NCI-H446 treated with DMSO at 0.1 percent for 48 hours (cell line): ENCODE results near the gene VMP1.
"Not testable (repeated sequence)": the region's sequence is repeated elsewhere in the genome, so short reads cannot be mapped to it uniquely, and the experiment has no call there.

ENCODE experiments used
- DNase-seq: peaks from one replicate; lab custom pipeline; 2025; lab: John Stamatoyannopoulos, UW

Gene VMP1

GRCh38 chr17:59814276-59814675 lies 106.8 kb downstream of the VMP1 start:
- DNase-seq = no peak

GRCh38 chr17:59814685-59815084 lies 107.2 kb downstream of the VMP1 start:
- DNase-seq = no peak

DNA sequence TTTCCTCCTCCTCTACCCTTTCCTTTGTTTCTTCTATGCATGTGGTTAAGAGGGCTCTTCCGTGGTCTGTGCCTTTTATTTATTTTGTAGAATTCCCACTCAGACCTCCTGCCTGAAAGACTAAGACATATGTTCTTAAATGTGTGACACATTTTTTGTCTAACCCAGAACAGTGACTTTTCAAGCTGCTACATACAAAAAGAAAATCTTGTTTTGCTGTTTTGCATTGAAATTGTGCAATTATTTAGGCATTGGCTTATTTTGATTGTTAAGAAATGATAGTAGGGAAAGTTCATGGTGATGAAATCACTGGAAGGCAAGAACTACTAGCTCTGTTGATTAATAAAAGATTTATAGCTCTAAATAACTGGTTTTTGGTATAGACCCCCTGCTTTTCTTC lies 108.5 kb downstream of the VMP1 start:
- no peak for DNase-seq

DNA sequence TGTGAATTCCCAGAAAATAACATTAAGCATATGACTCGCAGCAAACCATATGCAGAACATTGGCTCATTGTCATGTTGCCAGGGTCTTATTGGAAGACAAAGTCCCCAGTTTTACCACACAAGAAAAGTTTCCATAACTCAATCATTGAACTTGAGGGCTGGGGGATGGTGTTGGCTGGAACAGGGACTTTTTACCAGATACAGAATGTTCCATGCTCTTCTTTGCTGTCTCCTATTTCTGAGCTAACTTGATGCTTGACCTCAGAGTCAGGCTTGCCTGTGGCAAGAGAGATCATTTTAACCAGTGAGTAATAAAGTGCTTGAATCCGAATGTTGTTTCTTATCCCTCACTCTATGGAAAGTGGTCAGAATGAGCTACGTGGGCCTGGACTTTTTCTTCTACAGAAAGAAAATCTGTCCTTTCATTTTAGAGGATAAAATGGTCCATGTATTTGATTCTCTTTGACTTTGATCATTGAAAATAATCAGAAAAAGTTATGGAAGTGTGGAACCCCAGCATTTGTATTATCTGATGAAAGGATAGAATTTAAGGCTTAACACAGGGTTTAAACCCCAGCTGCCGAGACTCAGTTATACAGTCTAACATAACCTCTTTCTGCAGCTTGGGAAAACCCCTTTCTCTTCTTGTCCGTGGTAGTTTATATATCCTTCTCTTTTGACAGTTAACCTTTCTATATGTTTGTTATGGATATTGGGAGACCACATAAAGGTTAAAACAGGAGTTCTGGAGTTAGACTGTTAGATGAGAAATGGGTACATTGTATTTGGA lies 118.3 kb downstream of the VMP1 start:
- DNase-seq = no peak

DNA sequence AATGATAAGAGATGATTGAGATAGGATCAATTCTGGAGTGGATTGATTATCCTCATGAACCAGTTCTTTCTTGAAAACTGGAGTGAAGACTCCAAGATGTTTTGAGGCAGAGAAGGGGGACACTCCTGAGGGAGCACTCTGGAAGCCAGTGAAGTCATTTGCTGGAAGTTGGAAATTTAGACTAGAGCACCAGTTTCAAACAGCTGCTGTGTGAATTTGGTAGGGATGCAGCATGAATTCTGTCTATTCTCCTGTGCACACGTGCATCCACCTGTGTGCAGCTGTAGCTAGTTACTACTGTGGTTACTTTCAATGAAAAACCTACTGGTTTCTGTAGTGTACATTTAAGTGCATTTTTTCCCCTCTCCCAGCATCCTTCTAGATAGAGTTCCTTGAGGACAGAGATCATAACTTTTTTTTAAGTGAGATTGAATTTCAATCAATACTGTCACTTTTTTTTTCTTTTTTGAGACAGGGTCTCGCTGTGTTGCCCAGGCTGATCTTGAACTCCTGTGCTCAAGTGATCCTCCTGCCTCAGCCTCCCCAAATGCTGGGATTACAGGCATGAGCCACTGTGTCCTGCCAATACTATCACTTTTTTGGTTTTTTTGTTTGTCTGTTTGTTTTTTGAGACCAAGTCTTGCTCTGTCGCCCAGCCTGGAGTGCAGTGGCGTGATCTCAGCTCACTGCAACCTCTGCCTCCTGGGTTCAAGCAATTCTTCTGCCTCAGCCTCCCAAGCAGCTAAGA lies 119.4 kb downstream of the VMP1 start:
- DNase-seq = no peak

GRCh38 chr17:59827721-59828477 lies 120.4 kb downstream of the VMP1 start:
- no peak for DNase-seq

DNA sequence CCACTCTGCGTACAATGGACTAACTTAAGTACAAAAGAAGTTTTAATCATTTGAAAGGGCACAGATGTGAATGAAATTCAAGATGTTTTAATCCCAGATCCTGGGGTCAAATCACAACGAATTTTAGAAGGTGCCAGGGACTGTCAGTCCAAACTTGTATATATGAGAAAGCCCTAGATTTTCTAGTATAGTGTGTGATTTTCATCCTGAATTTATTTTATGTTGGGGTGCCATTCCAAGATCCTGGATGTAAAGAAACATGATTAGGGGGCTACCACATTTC lies 121.0 kb downstream of the VMP1 start:
- no peak for DNase-seq

GRCh38 chr17:59828819-59829216 lies 121.4 kb downstream of the VMP1 start:
- not testable (repeated sequence) for DNase-seq

DNA sequence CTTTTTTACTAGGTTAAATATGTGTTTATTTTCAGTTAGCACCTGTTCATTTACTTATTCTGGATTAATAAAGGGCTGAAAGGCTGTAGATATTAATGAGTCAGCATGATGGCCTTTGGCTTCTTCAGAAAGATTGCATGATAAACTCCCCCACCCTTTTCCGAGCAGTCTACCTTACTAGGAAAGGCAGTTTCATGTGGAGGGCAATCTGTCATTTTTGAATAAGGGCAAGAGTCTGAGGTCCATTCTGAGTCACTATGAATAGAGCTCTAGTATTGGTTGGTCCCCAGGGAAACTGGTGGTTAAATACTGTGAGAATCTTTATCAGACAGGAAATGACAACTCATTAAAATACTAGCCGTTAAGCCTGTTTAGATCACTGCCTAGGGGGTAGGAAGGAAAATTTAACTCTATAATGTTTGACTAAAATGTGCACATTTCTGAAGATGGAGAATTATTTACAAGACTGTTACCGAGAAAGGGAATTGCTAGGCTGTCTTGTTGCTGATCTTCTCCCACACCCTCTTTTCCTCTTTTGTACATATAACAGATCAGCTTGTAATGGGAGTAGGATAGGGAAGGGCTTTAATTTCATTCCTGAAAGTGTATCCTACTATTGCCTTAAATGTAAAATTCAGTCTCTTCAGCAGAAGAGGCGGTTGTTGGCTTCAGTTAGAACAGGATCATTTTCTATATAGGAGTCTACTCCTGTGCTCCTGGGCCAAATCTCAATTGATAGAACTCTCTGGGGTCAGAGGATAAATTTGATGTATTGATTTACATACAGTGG lies 122.0 kb downstream of the VMP1 start:
- peak; percentile 39 for DNase-seq

- no peak for DNase-seq
Measured at GRCh38 chr17:59830007-59830630, 122.7 kb downstream of the VMP1 start.

- no peak for DNase-seq
Measured at GRCh38 chr17:59830846-59831486, 123.5 kb downstream of the VMP1 start.

DNA sequence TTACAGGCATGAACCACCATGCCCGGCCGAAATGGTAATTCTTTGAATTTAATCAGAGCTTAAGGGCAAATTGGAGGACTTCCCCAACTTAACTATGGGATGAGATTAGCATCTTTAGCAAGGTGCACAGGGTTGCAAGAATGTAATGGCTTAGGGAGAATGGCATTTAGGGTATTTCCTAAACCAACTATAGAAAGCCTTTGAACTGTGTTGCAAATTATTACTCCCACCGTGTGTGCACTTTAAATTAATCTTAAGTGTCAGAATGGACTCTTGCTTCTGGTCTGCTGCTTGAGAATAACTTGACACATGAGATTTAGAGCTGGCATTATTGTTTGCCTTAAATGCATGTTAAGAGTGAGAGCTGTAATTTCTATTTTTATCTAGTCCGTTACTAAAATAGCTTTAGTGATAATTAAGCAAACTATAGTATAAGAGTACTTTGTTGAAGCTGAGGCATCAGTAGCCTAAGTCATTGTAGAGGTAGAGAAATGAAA lies 125.5 kb downstream of the VMP1 start:
- DNase-seq = no peak

DNA sequence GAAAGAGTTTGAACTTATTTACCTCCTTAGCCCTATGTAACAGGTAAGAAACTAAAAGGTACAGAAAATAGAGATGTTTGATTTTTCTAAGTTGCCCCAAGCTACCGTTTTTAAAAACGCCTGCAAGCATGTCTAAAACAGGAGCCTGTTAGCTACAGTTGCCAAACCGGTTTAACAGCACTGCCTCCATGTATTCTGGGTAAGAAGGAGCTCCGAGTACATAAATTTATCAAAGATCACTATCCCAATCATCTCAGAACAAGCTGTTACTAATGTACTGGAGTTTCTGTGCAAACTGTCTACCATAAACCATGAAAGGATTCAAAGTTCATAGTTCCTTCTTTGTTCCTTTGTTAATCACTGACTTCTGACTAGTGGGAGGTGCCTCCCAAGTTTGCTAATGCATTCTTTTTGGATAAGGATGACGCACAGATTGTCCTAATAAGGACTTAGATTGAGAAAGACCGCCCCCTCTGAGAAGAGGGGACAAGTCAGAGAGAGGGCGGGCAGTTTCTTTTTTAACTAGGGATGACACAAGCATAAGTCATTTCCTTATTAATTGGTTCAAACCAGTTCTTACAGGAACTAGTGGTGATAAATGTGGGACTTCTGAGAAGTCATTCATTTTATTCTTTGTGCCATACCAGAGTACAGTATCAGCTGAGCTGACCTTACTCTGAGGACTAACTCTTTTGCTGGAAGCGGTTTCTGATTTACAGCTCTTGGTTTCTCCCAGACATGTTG lies 130.0 kb downstream of the VMP1 start:
- peak; percentile 18 for DNase-seq

DNA sequence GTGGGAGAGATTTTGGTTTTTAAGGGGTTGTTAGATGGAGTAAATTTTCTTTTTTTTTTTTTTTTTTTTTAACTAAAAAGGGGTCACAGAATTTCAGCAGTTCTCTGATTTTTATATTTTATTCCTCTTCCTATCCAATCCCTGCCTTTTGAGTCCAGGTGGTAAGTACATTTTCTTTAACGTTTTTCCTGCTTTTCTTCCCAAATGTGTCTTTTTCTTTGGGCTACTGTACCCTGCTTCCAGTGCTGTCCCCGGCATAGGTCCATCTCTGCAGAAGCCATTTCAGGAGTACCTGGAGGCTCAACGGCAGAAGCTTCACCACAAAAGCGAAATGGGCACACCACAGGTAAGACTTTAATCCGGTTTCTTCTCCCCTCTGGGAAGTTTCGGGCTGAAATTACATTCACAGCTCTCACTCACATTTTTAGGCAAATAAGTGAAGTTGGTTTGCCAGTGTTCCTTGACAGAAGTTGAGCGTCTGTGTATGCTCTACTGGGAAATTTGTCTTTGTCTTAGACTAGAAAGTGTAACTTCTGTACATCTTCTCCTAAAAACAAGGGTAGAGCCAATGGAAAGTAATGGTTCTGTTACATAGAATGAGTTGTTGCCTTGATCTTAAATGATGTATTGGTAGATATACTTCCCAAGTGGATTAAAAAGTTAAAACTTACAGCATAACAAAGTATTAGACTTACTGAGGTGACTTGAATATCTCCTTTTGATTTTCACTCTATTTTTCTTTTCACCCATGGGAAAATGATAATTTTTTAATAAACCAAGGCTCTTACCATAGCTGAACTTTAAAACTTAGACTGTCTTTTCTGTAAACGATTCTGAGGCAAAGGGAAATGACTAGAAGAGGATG lies 130.8 kb downstream of the VMP1 start:
- no peak for DNase-seq

GRCh38 chr17:59839651-59840328 lies 132.3 kb downstream of the VMP1 start:
- no peak for DNase-seq

DNA sequence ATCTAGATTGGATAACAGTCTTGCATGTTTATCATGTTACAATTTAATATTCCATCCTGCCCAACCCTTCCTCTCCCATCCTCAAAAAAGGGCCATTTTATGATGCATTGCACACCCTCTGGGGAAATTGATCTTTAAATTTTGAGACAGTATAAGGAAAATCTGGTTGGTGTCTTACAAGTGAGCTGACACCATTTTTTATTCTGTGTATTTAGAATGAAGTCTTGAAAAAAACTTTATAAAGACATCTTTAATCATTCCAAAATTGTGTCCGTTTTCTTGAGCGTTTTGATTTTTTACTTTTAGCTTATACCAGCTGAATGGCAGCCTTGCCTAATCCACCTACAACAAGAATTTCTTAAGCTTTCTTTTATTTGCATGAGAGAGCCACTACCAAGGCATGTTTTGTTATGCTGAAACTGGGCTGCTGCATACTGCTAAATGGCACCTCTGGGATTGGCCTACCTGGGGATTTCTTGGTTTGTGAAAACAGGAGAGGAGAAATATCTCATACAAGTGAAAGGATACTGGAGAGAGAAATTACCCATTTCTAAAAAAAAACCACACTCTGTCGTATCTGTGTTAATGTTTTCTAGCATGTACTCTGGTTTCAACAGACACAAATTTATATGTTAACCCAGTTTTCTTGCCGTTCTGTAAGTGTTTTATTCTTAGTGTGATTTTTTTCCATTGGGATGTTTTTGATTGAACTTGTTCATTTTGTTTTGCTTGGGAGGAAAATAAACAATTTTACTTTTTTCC lies 133.1 kb downstream of the VMP1 start:
- DNase-seq = no peak

DNA sequence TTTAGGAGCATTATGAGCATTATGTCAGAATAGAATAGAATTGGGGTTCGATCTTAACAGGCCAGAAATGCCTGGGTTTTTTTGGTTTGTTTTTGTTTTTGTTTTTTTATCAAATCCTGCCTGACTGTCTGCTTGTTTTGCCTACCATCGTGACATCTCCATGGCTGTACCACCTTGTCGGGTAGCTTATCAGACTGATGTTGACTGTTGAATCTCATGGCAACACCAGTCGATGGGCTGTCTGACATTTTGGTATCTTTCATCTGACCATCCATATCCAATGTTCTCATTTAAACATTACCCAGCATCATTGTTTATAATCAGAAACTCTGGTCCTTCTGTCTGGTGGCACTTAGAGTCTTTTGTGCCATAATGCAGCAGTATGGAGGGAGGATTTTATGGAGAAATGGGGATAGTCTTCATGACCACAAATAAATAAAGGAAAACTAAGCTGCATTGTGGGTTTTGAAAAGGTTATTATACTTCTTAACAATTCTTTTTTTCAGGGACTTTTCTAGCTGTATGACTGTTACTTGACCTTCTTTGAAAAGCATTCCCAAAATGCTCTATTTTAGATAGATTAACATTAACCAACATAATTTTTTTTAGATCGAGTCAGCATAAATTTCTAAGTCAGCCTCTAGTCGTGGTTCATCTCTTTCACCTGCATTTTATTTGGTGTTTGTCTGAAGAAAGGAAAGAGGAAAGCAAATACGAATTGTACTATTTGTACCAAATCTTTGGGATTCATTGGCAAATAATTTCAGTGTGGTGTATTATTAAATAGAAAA lies 133.8 kb downstream of the VMP1 start:
- not testable (repeated sequence) for DNase-seq
